Fibroblast of lung (primary cell): ENCODE measurements around the gene DCXR.

ENCODE experiments used
- EZH2 ChIP-seq: IDR thresholded peaks from 2 replicates; pipeline ENCODE4 v1.5.1; 2012; ENCODE audit warnings: low read length, control low read depth, mild to moderate bottlenecking; ENCODE audit errors: missing control alignments
- TF ChIP-seq, protein P1 (sequence below), 2 donors: IDR thresholded peaks in 1 of 2; conservative IDR thresholded peaks in 1 of 2; 1 replicate in 1 of 2; 2 replicates in 1 of 2; pipeline ENCODE4 v1.5.1; 2011 to 2012; ENCODE audit warnings: low read length in 2 of 2, control low read depth in 1 of 2, inconsistent platforms in 1 of 2, low read depth in 1 of 2, mild to moderate bottlenecking in 1 of 2

DNA sequence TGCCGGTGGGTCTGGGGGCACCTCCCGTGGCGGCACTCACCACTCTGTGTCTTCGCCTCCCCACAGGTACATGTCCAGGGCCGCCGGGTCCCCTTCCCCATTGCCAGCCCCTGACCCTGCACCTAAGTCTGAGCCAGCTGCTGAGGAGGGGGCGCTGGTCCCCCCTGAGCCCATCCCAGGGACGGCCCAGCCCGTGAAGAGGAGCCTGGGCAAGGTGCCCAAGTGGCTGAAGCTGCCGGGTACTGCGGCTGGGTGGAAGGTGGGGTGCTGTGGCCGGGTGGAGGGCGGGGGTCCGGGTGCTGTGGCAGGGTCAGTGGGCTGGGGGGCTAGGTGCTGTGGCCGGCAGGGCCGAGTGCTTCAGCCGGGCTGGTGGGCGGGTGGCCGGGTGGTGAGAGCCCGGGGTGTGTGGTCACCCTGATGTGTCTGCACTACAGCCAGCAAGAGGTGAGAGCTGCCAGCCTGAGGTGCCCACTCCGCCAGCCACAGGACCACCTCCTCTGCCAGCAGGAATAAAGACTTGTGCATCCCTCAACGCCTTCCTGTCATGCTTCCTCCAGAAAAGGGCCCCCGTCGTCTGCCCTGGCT, 20.5 kb downstream of the DCXR start:
- TF ChIP-seq, protein P1, sequence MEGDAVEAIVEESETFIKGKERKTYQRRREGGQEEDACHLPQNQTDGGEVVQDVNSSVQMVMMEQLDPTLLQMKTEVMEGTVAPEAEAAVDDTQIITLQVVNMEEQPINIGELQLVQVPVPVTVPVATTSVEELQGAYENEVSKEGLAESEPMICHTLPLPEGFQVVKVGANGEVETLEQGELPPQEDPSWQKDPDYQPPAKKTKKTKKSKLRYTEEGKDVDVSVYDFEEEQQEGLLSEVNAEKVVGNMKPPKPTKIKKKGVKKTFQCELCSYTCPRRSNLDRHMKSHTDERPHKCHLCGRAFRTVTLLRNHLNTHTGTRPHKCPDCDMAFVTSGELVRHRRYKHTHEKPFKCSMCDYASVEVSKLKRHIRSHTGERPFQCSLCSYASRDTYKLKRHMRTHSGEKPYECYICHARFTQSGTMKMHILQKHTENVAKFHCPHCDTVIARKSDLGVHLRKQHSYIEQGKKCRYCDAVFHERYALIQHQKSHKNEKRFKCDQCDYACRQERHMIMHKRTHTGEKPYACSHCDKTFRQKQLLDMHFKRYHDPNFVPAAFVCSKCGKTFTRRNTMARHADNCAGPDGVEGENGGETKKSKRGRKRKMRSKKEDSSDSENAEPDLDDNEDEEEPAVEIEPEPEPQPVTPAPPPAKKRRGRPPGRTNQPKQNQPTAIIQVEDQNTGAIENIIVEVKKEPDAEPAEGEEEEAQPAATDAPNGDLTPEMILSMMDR (conservative IDR thresholded peaks at IDR 0.05 in 1 of 2, IDR thresholded peaks at IDR 0.05 in 1 of 2; ENCODE audit: low read depth in 1 of 2, low read length in 2 of 2) = no peak
- no peak for TF ChIP-seq EZH2
